Hematopoietic multipotent progenitor cell (in vitro differentiated cells): ENCODE data around the gene IRAK1. TPM values are rescaled to one million over a fixed set of nuclear protein-coding genes. Genes with fewer than 3 reads are reported as not detected.

ENCODE experiments used
- DNase-seq, 3 donors: peaks; one replicate each; pipeline ENCODE4 v3.0.0-alpha.2; 2011 to 2015; ENCODE audit warnings: low read depth in 2 of 3, low spot score in 2 of 3
- total RNA-seq: library from RNA; depleted of rRNA; stranded (reverse); fragments of >200 nt; gene quantifications from one replicate; pipeline ENCODE4 v1.2.3, GENCODE V29; 2012

IRAK1 gene
- total RNA-seq, 1 donor = 40.9 TPM

DNA sequence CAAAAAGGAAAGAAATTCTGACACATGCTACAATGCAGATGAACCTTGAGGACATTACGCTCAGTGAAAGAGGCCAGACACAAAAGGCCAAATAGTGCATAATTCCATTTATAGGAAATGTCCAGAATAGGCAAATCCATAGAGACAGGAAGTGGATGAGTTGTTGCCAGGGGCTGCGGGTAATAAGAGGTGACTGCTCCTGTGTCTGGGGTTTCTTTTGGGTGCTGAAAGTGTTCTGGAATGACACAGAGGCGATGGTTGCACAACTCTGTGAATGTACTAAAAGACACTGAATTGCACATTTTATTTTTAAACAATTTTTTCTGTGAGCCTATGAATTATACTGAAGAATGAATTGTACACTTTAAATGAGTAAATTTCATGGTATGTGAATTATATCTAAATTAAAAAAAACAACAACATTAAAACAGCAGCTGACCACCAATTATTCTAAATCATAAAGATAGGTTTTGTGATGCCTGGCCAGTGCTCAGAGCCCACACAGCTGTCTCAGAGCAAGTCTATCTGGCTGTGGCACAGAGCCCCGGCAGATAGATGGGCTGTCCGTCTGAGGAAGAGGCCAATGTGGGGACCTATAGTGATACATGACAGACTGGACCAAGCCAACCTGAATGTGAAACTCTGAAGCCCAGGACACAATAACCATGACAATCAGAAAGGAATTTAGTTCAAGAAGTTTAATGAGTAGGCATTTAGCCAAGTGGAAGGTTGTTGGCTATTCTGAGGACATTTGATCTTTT lies 23.5 kb upstream of the IRAK1 start:
- DNase-seq = no peak

DNA sequence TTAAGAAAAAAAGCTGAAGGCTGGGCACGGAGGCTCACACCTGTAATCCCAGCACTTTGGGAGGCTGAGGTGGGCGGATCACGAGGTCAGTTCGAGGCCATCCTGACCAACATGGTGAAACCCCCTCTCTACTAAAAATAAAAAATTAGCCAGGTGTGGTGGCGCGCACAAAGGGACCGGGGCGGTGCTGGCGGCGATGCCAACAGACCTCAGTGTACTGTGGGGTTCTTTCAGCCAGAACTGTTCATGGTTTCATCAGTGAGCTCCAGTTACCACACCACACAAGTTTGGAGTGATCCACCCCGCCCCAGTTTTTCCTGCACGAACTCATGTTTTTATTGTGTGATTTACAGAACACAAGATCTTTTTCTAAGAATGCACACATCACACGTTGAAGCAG lies 21.2 kb upstream of the IRAK1 start:
- DNase-seq = no peak

DNA sequence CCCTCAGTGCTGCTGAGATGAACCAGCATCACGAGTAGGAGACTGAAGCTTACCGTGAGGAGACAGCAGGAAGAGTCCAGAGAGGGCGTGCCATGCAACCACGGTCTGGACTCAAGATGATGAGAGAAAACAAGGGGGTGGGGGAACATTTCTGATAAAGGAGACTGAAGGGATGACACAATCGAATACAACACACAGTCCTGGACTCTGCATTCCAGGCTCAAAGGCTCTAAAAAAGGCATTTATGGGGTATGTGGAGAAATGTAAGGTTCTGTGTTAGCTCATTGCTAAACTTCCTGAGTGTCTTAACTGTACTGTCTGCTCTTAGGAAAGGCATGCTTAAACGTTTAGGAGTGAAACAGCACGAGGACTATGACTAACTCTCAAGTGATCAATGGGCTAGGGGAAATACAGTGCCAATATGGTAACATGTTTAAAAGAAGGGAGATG lies 20.6 kb upstream of the IRAK1 start:
- no peak for DNase-seq

- DNase-seq = no peak
Observed at GRCh38 chrX:154039577-154039976, 19.9 kb upstream of the IRAK1 start.

- no peak for DNase-seq
Observed at GRCh38 chrX:154038656-154039055, 19.0 kb upstream of the IRAK1 start.

DNA sequence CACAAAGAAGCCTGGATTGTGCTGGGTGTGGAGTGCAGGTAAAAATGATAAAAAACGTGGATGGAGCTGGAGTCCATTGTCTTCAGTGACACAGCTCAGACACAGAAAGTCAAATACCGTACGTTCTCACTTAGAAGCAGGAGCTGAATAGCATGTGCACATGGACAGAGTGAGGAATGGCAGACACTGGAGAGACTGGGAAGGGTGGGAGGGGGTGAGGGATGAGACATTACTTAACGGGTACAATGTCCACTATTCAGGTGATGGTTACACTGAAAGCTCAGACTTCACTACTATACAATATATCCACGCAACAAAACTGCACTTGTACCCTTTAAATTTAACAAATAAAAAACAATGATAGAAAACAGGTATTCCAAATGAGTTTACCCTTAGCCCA lies 18.1 kb upstream of the IRAK1 start:
- DNase-seq = no peak

DNA sequence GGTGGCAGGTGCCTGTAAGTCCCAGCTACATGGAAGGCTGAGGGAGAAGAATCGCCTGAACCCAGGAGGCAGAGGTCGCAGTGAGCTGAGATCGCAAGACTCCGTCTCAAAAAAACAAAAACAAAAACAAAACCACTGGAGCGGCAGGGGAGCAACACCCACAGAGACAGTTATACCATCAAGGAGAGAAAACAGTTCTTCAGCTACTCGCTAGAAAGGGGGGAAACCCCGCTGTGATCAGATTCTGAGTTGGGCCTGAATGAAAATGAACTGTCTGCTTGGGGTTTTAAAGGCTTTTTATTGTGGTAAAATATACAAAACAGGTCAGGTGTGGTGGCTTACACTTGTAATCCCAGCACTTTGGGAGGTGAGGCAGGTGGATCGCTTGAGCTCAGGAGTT lies 16.8 kb upstream of the IRAK1 start:
- no peak for DNase-seq

DNA sequence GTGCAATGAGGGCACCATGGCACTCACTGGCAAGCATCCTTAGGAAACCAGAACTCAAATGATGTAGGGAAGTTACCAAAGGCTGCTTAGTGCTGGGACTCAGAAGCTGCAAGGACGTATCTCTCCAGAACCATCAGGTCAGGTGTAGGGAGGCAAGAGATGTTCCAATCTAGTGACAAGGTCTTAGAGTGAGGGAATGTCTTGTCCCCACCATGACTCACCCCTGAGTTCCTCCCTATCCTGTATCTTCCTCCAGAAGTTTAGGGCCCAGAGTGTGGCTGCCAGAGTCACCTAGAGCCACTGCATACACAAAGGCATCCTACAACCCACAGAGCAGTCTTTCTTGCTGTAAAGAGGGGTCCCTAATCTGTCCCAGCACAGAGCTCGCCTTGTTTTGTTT lies 14.1 kb upstream of the IRAK1 start:
- no peak for DNase-seq

- DNase-seq = no peak
Observed at GRCh38 chrX:154032653-154033052, 13.0 kb upstream of the IRAK1 start.

GRCh38 chrX:154032160-154032559 lies 12.5 kb upstream of the IRAK1 start:
- DNase-seq = no peak

GRCh38 chrX:154030715-154031305 lies 11.1 kb upstream of the IRAK1 start:
- DNase-seq = no peak

DNA sequence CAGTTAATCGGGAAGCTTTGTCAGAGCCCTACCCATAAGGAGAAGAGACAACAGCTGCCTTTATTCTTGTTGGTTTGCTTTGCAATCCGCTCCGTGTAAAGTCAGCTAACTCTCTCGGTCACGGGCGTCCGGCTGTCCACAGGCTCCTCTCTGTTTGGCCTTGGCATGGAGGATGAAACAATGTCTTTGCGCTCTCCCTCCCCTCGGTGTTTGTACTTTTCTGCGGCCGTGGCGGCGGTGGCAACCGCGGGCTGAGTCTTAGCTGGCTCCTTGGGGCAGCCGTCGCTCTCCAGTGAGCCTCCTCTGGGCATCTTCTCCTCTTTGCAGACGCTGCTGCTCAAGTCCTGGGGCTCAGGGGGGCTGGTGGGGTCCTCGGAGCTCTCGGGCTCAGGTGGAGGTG lies 10.6 kb upstream of the IRAK1 start:
- no peak for DNase-seq

- DNase-seq = no peak
Observed at GRCh38 chrX:154029439-154029838, 9.7 kb upstream of the IRAK1 start.

DNA sequence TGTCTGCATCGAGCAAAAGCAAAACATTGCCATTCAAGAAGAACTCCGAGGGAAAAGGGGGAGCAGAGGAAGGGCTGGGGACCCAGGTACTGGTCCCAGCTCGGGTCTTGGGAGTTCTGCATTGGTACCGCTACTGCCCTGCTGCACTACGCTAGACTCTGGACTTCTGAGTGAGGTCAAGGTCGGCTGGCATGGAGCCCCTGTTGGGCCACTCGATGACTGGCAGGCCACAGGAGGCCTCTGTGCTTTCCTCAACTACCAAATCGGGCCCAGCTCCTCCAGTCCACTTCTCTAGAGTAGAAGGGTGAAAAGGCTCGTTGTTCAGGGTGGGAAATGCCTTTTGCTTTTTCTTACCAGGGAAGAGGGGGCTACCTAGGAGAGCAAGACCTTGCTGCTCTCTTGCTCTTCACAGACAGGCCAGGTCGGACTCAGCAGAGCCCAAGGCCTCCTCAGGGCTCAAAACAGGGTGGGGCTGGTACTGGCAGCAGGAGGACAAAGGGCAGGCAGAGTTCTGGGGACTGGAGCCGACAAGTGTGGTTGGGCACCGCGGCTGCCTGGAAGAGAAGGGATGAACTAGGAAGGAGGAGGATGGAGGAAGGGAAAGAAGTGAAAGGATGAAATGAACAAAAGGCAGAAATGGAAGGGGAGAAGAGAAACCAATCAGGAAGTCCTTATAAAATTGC lies 8.9 kb upstream of the IRAK1 start:
- no peak for DNase-seq

- DNase-seq = no peak
Observed at GRCh38 chrX:154027986-154028385, 8.3 kb upstream of the IRAK1 start.

- DNase-seq = no peak
Observed at GRCh38 chrX:154027022-154027402, 7.3 kb upstream of the IRAK1 start.

DNA sequence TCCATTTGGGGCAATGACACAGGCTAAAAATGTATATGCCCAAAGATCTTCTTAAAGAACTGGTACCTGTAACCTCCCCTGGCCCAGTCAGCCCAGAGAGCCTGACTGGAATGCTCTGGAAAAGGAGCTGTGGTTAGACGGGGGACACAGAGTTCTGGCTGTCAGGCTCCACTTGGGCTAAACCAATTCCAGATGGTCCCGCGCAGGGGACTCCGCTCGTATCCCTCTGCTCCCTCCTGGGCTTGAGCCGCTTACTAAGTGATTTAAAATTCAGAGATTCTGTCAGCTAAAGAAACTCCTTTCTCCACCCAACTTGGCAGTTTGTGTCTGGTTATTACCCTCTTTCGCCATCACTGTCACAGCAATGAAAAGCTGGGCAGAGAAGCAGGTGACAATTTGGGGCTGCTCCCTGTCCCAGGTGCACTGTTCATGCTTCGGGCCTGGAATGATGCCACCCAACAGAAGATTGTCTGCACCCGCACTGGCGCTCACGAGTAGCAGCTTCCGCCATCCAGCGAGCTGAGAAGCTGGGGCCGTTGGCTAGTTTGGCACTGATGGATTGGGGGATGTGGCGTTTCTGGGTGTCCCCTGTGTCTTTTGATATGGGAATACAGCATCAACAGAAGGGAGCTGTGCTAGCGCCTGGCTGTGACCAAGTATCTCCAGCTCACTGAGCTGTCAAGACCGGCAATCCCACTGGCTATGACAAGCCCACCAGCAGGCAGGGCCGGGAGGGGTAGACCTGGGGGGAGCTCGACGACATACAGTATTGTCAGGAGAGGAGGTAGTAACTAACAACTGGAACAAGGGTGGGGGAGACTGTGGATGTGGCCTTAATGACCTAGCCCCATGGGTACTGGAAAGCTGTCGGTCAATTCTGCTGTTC lies 6.7 kb upstream of the IRAK1 start:
- no peak for DNase-seq

- no peak for DNase-seq
Observed at GRCh38 chrX:154025230-154025629, 5.5 kb upstream of the IRAK1 start.

- DNase-seq = no peak
Observed at GRCh38 chrX:154024271-154024670, 4.6 kb upstream of the IRAK1 start.

GRCh38 chrX:154023276-154024000 lies 3.7 kb upstream of the IRAK1 start:
- DNase-seq = no peak
